IMR-90 (cell line): ENCODE results near the gene CNNM2. TPM values are rescaled to one million over a fixed set of nuclear protein-coding genes. Genes with fewer than 3 reads are reported as not detected.

Experiments
- ATAC-seq: fragments of 200-7000 bp; cut with Tn5 transposase; 2 replicates; pipeline ENCODE4 v1.9.1; 2020; ENCODE audit warnings: low read depth, mild to moderate bottlenecking, moderate library complexity
- BruUV-seq: library from RNA; stranded (reverse); fragments of 400-500 nt; replicated peaks from 2 replicates; lab custom pipeline; 2021; lab: Mats Ljungman, UMichigan
- CTCF ChIA-PET: fragments of 300-600 bp; formaldehyde crosslinking; extraction: SDS; loops from one replicate; lab custom pipeline; 2021; ENCODE audit warnings: antibody characterized with exemption; lab: Yijun Ruan, JAX
- POLR2A ChIA-PET: fragments of 300-600 bp; sonication (Branson Sonifier 250); formaldehyde crosslinking; loops from one replicate; lab custom pipeline; 2022; ENCODE audit warnings: antibody characterized with exemption; ENCODE audit not compliant: unreplicated experiment; lab: Charles Lee
- DNase-seq: peaks from one replicate; pipeline ENCODE4 v3.0.0; 2013
- H2AFZ ChIP-seq: replicated peaks from 2 replicates; pipeline ENCODE3; 2013; ENCODE audit warnings: low read length, mild to moderate bottlenecking; ENCODE audit not compliant: poor library complexity
- H2AK5ac ChIP-seq: 2 replicates; pipeline ENCODE4 v1.6.1; 2013; ENCODE audit warnings: low read depth, low read length, inconsistent platforms
- H2AK9ac ChIP-seq: replicated peaks from 2 replicates; pipeline ENCODE3; 2013; ENCODE audit warnings: mild to moderate bottlenecking, low read depth, low read length, moderate library complexity; ENCODE audit not compliant: poor library complexity
- H2BK120ac ChIP-seq: 2 replicates; pipeline ENCODE4 v1.6.1; 2013; ENCODE audit warnings: low read depth, low read length, inconsistent platforms
- H2BK15ac ChIP-seq: 3 replicates; pipeline ENCODE4 v1.6.1; 2013; ENCODE audit warnings: low read depth, low read length, inconsistent platforms
- H2BK20ac ChIP-seq: 2 replicates; pipeline ENCODE4 v1.6.1; 2013; ENCODE audit warnings: low read depth, mild to moderate bottlenecking, inconsistent platforms, low read length, moderate library complexity
- H2BK5ac ChIP-seq: 2 replicates; pipeline ENCODE4 v1.6.1; 2013; ENCODE audit warnings: mild to moderate bottlenecking, low read depth, low read length, inconsistent platforms; ENCODE audit not compliant: poor library complexity, severe bottlenecking
- H3K14ac ChIP-seq: replicated peaks from 2 replicates; pipeline ENCODE4 v1.6.1; 2013; ENCODE audit warnings: low read depth, low read length, inconsistent platforms
- H3K18ac ChIP-seq: 2 replicates; pipeline ENCODE4 v1.6.1; 2013; ENCODE audit warnings: low read depth, low read length, control low read depth
- H3K23ac ChIP-seq: 2 replicates; pipeline ENCODE4 v1.6.1; 2013; ENCODE audit warnings: low read depth, low read length, inconsistent platforms
- H3K27ac ChIP-seq: 2 replicates; pipeline ENCODE4 v1.5.1; 2013; ENCODE audit warnings: mild to moderate bottlenecking, control low read depth, low read length; ENCODE audit not compliant: insufficient read depth
- H3K27me3 ChIP-seq: 2 replicates; pipeline ENCODE4 v1.6.1; 2013; ENCODE audit warnings: low read length; ENCODE audit not compliant: control insufficient read depth, insufficient read depth
- H3K36me3 ChIP-seq: 2 replicates; pipeline ENCODE4 v1.6.1; 2013; ENCODE audit warnings: low read length, mixed read lengths; ENCODE audit not compliant: control insufficient read depth, insufficient read depth
- H3K4ac ChIP-seq: 2 replicates; pipeline ENCODE4 v1.6.1; 2013; ENCODE audit warnings: low read depth, low read length, inconsistent platforms
- H3K4me1 ChIP-seq: 2 replicates; pipeline ENCODE4 v1.6.1; 2013; ENCODE audit warnings: low read length, mixed read lengths; ENCODE audit not compliant: control insufficient read depth, insufficient read depth
- H3K4me2 ChIP-seq: 2 replicates; pipeline ENCODE4 v1.6.1; 2013; ENCODE audit warnings: low read depth, mild to moderate bottlenecking, control low read depth, low read length, moderate library complexity
- H3K4me3 ChIP-seq: 2 replicates; pipeline ENCODE4 v1.5.1; 2013; ENCODE audit warnings: low read depth, mild to moderate bottlenecking, control low read depth, low read length, moderate library complexity; ENCODE audit not compliant: insufficient read depth
- H3K56ac ChIP-seq: 2 replicates; pipeline ENCODE4 v1.6.1; 2013; ENCODE audit warnings: low read length, inconsistent platforms; ENCODE audit not compliant: insufficient read depth; ENCODE audit errors: extremely low read depth
- H3K79me1 ChIP-seq, 2 experiments: 2 replicates each; pipeline ENCODE4 v1.6.1; 2013; ENCODE audit warnings: low read length in 2 of 2, inconsistent platforms in 1 of 2, low read depth in 1 of 2
- H3K9ac ChIP-seq: 2 replicates; pipeline ENCODE4 v1.6.1; 2013; ENCODE audit warnings: low read depth, low read length, control low read depth
- H3K9me1 ChIP-seq: 2 replicates; pipeline ENCODE4 v1.6.1; 2013; ENCODE audit warnings: low read length, inconsistent platforms; ENCODE audit not compliant: insufficient read depth
- H3K9me3 ChIP-seq: 2 replicates; pipeline ENCODE4 v1.6.1; 2013; ENCODE audit warnings: low read length; ENCODE audit not compliant: control insufficient read depth, insufficient read depth
- H4K20me1 ChIP-seq: 2 replicates; pipeline ENCODE4 v1.6.1; 2013; ENCODE audit warnings: low read length, inconsistent platforms; ENCODE audit not compliant: insufficient read depth
- H4K5ac ChIP-seq: 2 replicates; pipeline ENCODE4 v1.6.1; 2013; ENCODE audit warnings: mild to moderate bottlenecking, low read depth, low read length, control low read depth
- H4K8ac ChIP-seq, 2 experiments: 2 replicates each; pipeline ENCODE4 v1.6.1; 2013; ENCODE audit warnings: low read depth in 2 of 2, low read length in 2 of 2, control low read depth in 1 of 2, inconsistent platforms in 1 of 2
- H4K91ac ChIP-seq: 2 replicates; pipeline ENCODE4 v1.6.1; 2013; ENCODE audit warnings: low read depth, low read length, inconsistent platforms; ENCODE audit not compliant: insufficient read depth
- ELK1 ChIP-seq: fragments of 150-350 bp; IDR thresholded peaks from 2 replicates; pipeline ENCODE4 v1.6.1; 2016; ENCODE audit warnings: low read depth, mild to moderate bottlenecking, low read length, moderate library complexity, borderline replicate concordance
- POLR2A ChIP-seq: IDR thresholded peaks from 2 replicates; pipeline ENCODE4 v1.6.1; 2012; ENCODE audit warnings: mild to moderate bottlenecking, low read depth, low read length
- WGBS, 2 experiments: methylation state at CpG; one replicate each; pipeline versions ENCODE4 v1.1.5 to v1.1.7; 2013; ENCODE audit warnings: missing lambda C conversion rate in 2 of 2; ENCODE audit not compliant: insufficient read length in 1 of 2; ENCODE audit errors: extremely low coverage in 2 of 2; 5-methylcytosine and 5-hydroxymethylcytosine counted together
- dilution Hi-C: fragments of 300-500 bp; cut with HindIII; formaldehyde crosslinking; loops from one replicate; pipeline ENCODE4 v1.14.3; 2018; ENCODE audit warnings: low sequenced_read_pairs; ENCODE audit not compliant: unreplicated experiment
- in situ Hi-C: fragments of 300-500 bp; cut with MboI; formaldehyde crosslinking; loops from 3 replicates; pipeline ENCODE4 v1.14.3; 2019; ENCODE audit warnings: low sequenced_read_pairs, inconsistent platforms, mixed read lengths
- intact Hi-C: fragments of 100-400 bp; cut with micrococcal nuclease; formaldehyde crosslinking; loops from 2 replicates; pipeline ENCODE4 v1.10.0; 2022
- polyA plus RNA-seq, 3 experiments: library from polyadenylated mRNA; depleted of rRNA; stranded (reverse); fragments of >200 nt; gene quantifications; 2 replicates each; pipeline ENCODE4 v1.2.3, GENCODE V29; 2012; ENCODE audit warnings: low replicate concordance in 1 of 3
- total RNA-seq: library from RNA; depleted of rRNA; stranded (reverse); fragments of >200 nt; gene quantifications from 2 replicates; pipeline ENCODE4 v1.2.3, GENCODE V29; 2012
- TF ChIP-seq, protein P1 (sequence below): fragments of 150-350 bp; IDR thresholded peaks from 2 replicates; pipeline ENCODE4 v1.6.1; 2017; ENCODE audit warnings: mild to moderate bottlenecking, antibody characterized with exemption, low read length, low read depth

The CNNM2 gene
- total and polyA plus RNA-seq, 2 of the 4 experiments (the other 2 are of a cell fraction) = 4.7 to 5.6 TPM

DNA sequence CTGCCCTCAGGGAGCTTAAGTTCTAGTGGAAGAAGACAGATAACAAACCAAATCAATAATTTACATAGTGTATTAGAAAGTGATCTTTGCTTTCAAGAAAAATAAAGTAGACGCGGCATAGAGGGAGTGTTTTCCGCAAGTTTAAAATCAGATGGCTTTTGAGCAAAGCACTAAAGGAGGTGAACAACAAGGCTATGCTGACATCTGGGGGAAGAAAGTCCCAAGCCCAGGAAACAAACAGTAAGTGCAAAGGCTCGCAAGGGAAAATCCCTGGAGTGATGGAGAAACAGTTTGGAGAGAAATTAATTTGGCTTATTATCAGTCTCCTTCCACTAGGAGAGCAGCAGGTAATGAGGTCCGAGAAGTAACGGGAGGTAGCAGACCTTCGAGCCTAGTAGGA is 1.9 kb upstream of the CNNM2 start:
- Histone ChIP-seq H3K4ac (no peak overlapping the region), H2BK5ac (no peak overlapping the region), H3K4me1 (no peaks in the 10 kb centered on the region), H2AK9ac (no peak overlapping the region), H3K27me3 (no peaks in the 10 kb centered on the region), H3K27ac (no peak overlapping the region), H3K4me2 (no peak overlapping the region), H4K8ac (no peak overlapping the region), H3K14ac (no peak overlapping the region), H3K23ac (no peak overlapping the region), H3K9ac (no peak overlapping the region), H3K4me3 (no peak overlapping the region), H3K9me1 (peaks cover 3% of the 10 kb centered on the region; the same call in 1 of the 2 replicates), H4K20me1 (peaks cover 18% of the 10 kb centered on the region; the same call in 1 of the 2 replicates), H2AK5ac (no peak overlapping the region), H4K5ac (no peak overlapping the region), H2BK20ac (no peak overlapping the region), H3K9me3 (no peaks in the 10 kb centered on the region), H2BK15ac (no peak overlapping the region), H3K18ac (no peak overlapping the region), H3K56ac (no peak overlapping the region), H4K91ac (no peak overlapping the region), H3K79me1 (peaks cover 0 to 26% of the 10 kb centered on the region in 2 experiments; a peak in 3 of 4 replicates), H3K36me3 (no peaks in the 10 kb centered on the region), H2BK120ac (no peak overlapping the region), H2AFZ (no peak overlapping the region)
- TF ChIP-seq ELK1 (no peak), POLR2A (no peak)
- TF ChIP-seq, protein P1, sequence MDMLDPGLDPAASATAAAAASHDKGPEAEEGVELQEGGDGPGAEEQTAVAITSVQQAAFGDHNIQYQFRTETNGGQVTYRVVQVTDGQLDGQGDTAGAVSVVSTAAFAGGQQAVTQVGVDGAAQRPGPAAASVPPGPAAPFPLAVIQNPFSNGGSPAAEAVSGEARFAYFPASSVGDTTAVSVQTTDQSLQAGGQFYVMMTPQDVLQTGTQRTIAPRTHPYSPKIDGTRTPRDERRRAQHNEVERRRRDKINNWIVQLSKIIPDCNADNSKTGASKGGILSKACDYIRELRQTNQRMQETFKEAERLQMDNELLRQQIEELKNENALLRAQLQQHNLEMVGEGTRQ = no peak
- DNase-seq (no peak), ATAC-seq (no peak)
- intact Hi-C loops = no loop called here
- ChIA-PET CTCF (interaction anchor here (0.8 kb wide), 1 partner anchor 153 kb away, joined by 3 read pairs; no protein-coding TSS in a partner anchor), POLR2A (no interaction called here)
- in situ Hi-C loops = loop anchor here (5.0 kb wide), 2 partner anchors 146 to 326 kb away; no protein-coding TSS in a partner anchor
- dilution Hi-C loops = no loop called here
- BruUV-seq = no TSS peak
- 96% methylated on average over 3 of the region's 7 CpGs; no CpG with 5 or more reads in 1 of the 2 experiments for WGBS, 2 experiments
